ENCODE results near the gene PAK5. TPM values are rescaled to one million over a fixed set of nuclear protein-coding genes. Genes with fewer than 3 reads are reported as not detected.

Gene PAK5
- total RNA-seq, 1 donor: not detected

DNA sequence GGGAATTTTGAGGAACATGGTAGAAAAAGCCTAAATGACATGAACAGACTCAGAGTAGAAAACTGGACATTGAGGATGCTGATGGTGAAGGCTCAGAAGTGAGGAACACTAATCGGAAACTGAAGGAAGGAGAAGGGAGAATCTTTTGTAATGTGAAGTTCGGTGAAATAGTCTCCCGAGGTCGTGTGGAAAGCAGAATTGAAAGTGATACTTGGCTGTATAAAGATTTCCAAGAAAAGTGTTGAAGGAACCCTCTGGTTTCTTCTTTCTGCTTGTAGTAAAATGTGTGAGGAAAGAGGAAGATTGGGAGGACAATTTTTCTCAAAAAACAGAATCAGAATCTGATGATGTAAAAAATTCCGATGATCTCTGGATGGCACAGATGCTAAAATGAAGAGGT is 209.0 kb downstream of the PAK5 start:
- Histone ChIP-seq H3K4me3 (ENCODE audit: low read length) (no peak overlapping the region), H3K9me3 (ENCODE audit: low read depth, low read length) (no peaks in the 10 kb centered on the region), H3K4me1 (ENCODE audit: insufficient read depth, low read length) (no peaks in the 10 kb centered on the region), H3K27me3 (ENCODE audit: insufficient read depth, low read length) (no peaks in the 10 kb centered on the region)

DNA sequence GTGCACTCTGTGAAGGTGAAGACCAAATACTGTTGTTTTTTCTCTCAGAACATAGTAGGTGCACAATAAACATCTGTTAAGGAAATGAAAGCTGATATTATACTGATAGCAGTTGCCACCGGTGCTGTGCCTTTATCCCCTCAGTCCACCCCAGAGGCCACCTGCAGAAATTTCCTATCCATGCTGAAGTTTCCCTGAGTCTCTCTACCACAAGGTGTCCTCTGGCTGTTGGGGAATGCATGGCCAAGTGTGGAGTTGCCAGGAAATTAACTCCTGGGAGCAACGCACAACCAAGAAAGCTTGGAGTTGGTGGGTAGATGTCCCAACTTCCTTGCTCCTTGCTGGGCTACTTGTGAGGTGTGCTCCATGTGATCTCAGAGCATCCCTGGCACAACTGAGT is 210.3 kb downstream of the PAK5 start:
- Histone ChIP-seq H3K9me3 (ENCODE audit: low read depth, low read length) (no peaks in the 10 kb centered on the region), H3K27me3 (ENCODE audit: insufficient read depth, low read length) (no peaks in the 10 kb centered on the region), H3K4me3 (ENCODE audit: low read length) (no peak overlapping the region), H3K4me1 (ENCODE audit: insufficient read depth, low read length) (no peaks in the 10 kb centered on the region)

- Histone ChIP-seq H3K4me3 (ENCODE audit: low read length) (no peak overlapping the region), H3K27me3 (ENCODE audit: insufficient read depth, low read length) (no peaks in the 10 kb centered on the region), H3K4me1 (ENCODE audit: insufficient read depth, low read length) (no peaks in the 10 kb centered on the region), H3K9me3 (ENCODE audit: low read depth, low read length) (no peaks in the 10 kb centered on the region)
Measured at GRCh38 chr20:9628141-9628540, 210.7 kb downstream of the PAK5 start.

DNA sequence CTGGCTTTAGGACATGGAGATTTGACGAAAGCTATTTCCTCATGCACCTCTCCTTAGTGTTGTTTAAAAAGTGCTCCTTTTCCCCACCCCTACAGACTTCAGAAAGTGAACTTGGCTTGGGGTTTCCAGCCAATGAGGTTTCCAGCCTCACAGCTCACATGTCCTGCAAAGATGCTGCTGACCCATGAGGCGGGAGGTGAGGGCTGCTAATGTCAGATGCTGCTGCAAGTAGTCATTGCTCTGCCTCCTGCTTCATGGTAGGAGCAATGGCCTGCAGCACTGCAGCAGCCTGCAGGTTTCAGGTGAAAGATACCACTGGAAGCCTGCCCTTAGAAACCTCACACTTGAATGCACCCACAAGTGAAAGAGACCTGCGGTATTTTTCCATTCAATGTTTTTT is 211.7 kb downstream of the PAK5 start:
- Histone ChIP-seq H3K9me3 (ENCODE audit: low read depth, low read length) (no peaks in the 10 kb centered on the region), H3K27me3 (ENCODE audit: insufficient read depth, low read length) (no peaks in the 10 kb centered on the region), H3K4me1 (ENCODE audit: insufficient read depth, low read length) (no peaks in the 10 kb centered on the region), H3K4me3 (ENCODE audit: low read length) (no peak overlapping the region)

DNA sequence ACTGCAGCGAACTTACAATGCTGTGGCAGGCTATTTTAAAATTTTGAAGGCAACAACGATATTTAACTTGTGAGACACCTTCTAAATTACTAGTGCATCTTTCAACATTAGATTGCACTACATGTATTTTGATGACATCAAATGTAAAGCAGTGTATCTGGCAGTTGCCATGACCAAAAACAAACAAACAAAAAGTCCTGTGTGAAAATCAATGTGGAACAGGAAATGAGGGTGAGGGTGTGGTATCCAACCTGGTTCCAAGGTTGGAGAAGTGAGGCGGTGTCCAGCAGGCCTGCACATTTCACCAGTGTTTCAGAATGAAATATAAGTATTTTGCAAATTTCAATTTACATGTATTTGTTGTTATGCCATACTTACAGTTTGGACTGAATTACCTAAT is 212.5 kb downstream of the PAK5 start:
- no peak overlapping the region for H3K4me3 ChIP-seq (ENCODE audit: low read length)
- no peaks in the 10 kb centered on the region for H3K27me3 ChIP-seq (ENCODE audit: insufficient read depth, low read length)
- no peaks in the 10 kb centered on the region for H3K9me3 ChIP-seq (ENCODE audit: low read depth, low read length)
- no peaks in the 10 kb centered on the region for H3K4me1 ChIP-seq (ENCODE audit: insufficient read depth, low read length)

DNA sequence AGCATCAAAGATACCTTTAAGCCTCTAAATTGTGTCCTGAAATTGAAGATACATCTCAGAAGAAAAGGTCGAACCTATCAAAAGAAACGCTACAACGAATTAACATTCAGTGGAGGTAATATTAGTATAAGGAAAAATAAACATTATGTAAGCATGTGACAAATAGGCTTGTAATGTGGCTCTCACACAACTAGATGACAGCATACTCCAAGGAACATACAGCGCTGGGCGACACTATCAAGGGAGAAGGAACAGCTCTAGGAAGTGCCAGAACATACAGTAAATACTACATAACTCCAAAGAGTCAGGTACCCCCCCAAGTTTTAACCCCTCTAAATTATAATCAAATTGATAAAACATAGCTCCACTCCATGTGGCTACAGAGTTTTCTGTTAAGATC is 220.9 kb downstream of the PAK5 start:
- Histone ChIP-seq H3K9me3 (ENCODE audit: low read depth, low read length) (no peaks in the 10 kb centered on the region), H3K4me3 (ENCODE audit: low read length) (no peak overlapping the region), H3K27me3 (ENCODE audit: insufficient read depth, low read length) (peaks cover 18% of the 10 kb centered on the region), H3K4me1 (ENCODE audit: insufficient read depth, low read length) (peaks cover 12% of the 10 kb centered on the region)

GRCh38 chr20:9616833-9617461 is 221.9 kb downstream of the PAK5 start:
- H3K27me3 ChIP-seq (ENCODE audit: insufficient read depth, low read length): peaks cover 18% of the 10 kb centered on the region
- no peak overlapping the region for H3K4me3 ChIP-seq (ENCODE audit: low read length)
- no peaks in the 10 kb centered on the region for H3K9me3 ChIP-seq (ENCODE audit: low read depth, low read length)
- H3K4me1 ChIP-seq (ENCODE audit: insufficient read depth, low read length): peaks cover 12% of the 10 kb centered on the region

DNA sequence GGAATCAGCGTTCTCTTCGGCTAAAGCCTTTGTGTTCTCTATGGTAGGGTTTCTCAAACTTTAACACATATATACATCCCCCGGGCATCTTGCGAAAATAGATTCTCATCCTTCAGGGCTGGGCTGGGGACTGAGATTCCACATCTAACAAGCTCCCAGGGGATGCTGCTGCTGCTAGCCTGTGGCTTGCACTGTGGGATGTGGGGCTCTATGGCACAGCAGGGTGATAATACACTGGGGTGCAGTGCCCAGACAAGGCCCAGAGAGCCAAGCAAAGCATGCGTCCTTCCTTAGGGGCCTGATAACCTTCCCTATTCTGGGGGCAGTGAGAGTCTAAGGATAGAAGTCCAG is 222.4 kb downstream of the PAK5 start:
- Histone ChIP-seq H3K9me3 (ENCODE audit: low read depth, low read length) (no peaks in the 10 kb centered on the region), H3K4me3 (ENCODE audit: low read length) (no peak overlapping the region), H3K4me1 (ENCODE audit: insufficient read depth, low read length) (peaks cover 12% of the 10 kb centered on the region), H3K27me3 (ENCODE audit: insufficient read depth, low read length) (peaks cover 18% of the 10 kb centered on the region)

DNA sequence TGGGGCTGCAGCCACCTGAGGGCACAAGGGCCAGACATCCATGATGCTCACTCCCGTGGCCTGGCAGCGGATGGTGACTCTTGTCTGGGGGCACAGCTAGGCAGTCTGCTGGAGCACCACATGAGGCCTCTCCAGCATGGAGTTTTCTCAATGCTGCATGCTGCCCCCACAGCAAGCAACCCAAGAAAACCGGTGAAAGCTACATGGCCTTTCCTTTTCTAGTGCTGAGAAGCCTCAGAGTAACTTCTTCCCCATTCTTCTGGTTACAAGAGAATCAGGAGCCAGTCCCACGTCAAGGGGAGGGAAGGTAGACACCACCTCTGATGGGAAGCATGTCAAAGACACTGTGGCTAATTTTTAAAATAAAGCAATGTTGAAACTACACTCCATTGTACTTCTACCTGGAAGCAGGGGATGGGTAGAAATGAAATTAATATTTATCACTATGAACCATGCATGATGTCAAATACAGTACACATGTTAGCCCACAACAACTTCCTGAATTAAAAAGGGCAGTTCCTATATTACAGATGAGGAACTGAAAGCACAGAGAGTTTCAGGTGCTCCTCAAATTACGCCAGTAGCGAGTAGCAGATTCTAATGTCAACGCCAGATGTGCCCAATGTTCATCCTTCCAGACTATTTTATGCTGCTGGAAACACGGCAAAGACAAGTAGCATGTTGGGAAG is 223.0 kb downstream of the PAK5 start:
- Histone ChIP-seq H3K4me3 (ENCODE audit: low read length) (no peak overlapping the region), H3K27me3 (ENCODE audit: insufficient read depth, low read length) (peaks cover 18% of the 10 kb centered on the region), H3K4me1 (ENCODE audit: insufficient read depth, low read length) (peaks cover 12% of the 10 kb centered on the region), H3K9me3 (ENCODE audit: low read depth, low read length) (no peaks in the 10 kb centered on the region)

DNA sequence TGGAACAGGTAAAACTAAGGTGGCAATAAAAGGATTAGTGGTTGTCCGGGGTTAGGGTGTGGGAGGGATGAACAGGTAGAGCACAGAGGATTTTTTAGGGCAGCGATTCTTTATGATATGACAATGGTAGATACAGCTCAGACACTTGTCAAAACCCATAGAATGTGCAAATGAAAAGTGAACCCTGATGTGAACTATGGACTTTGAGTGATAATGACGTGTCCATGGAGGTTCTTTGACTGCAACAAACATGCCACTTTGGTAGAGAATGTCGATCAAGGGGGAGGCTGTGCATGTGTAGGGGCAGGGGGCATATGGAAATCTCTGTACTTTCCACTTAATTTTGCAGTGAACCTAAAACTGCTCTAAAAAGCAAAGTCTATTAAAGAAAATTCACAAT is 223.8 kb downstream of the PAK5 start:
- Histone ChIP-seq H3K9me3 (ENCODE audit: low read depth, low read length) (no peaks in the 10 kb centered on the region), H3K27me3 (ENCODE audit: insufficient read depth, low read length) (peaks cover 18% of the 10 kb centered on the region), H3K4me3 (ENCODE audit: low read length) (no peak overlapping the region), H3K4me1 (ENCODE audit: insufficient read depth, low read length) (peaks cover 12% of the 10 kb centered on the region)

DNA sequence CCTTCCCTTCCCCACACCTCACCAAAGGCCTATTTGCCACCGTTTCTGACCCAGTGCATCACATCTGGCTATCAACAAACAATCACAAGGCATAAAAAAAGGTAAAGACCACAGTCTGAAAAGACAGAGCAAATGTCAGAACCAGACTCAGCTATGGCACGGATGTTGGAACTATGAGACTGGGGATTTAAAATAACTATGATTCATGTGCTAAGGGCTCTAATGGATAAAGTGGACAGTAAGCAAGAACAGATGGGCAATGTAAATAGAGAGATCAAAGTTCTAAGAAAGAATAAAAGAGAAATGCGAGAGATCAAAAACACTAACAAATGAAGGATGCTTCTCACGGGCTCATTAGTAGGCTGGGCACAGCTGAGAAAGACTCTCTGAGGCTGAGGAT is 225.0 kb downstream of the PAK5 start:
- Histone ChIP-seq H3K27me3 (ENCODE audit: insufficient read depth, low read length) (peaks cover 18% of the 10 kb centered on the region), H3K4me3 (ENCODE audit: low read length) (no peak overlapping the region), H3K9me3 (ENCODE audit: low read depth, low read length) (no peaks in the 10 kb centered on the region), H3K4me1 (ENCODE audit: insufficient read depth, low read length) (peaks cover 12% of the 10 kb centered on the region)

- H3K4me3 ChIP-seq (ENCODE audit: low read length): no peak overlapping the region
- H3K4me1 ChIP-seq (ENCODE audit: insufficient read depth, low read length): peaks cover 12% of the 10 kb centered on the region
- no peaks in the 10 kb centered on the region for H3K9me3 ChIP-seq (ENCODE audit: low read depth, low read length)
- peaks cover 18% of the 10 kb centered on the region for H3K27me3 ChIP-seq (ENCODE audit: insufficient read depth, low read length)
Measured at GRCh38 chr20:9611921-9612320, 227.0 kb downstream of the PAK5 start.

- no peaks in the 10 kb centered on the region for H3K9me3 ChIP-seq (ENCODE audit: low read depth, low read length)
Measured at GRCh38 chr20:9610665-9611064, 228.2 kb downstream of the PAK5 start.

GRCh38 chr20:9609887-9610502 is 228.9 kb downstream of the PAK5 start:
- Histone ChIP-seq H3K9me3 (ENCODE audit: low read depth, low read length) (no peaks in the 10 kb centered on the region), H3K4me3 (ENCODE audit: low read length) (no peak overlapping the region), H3K27me3 (ENCODE audit: insufficient read depth, low read length) (peaks cover 18% of the 10 kb centered on the region), H3K4me1 (ENCODE audit: insufficient read depth, low read length) (no peaks in the 10 kb centered on the region)

More at GRCh38 chr20:9610665-9611064, 228.2 kb downstream of the PAK5 start:
- no peak overlapping the region for H3K4me3 ChIP-seq (ENCODE audit: low read length)
- H3K4me1 ChIP-seq (ENCODE audit: insufficient read depth, low read length): peaks cover 1% of the 10 kb centered on the region
- H3K27me3 ChIP-seq (ENCODE audit: insufficient read depth, low read length): peaks cover 18% of the 10 kb centered on the region

DNA sequence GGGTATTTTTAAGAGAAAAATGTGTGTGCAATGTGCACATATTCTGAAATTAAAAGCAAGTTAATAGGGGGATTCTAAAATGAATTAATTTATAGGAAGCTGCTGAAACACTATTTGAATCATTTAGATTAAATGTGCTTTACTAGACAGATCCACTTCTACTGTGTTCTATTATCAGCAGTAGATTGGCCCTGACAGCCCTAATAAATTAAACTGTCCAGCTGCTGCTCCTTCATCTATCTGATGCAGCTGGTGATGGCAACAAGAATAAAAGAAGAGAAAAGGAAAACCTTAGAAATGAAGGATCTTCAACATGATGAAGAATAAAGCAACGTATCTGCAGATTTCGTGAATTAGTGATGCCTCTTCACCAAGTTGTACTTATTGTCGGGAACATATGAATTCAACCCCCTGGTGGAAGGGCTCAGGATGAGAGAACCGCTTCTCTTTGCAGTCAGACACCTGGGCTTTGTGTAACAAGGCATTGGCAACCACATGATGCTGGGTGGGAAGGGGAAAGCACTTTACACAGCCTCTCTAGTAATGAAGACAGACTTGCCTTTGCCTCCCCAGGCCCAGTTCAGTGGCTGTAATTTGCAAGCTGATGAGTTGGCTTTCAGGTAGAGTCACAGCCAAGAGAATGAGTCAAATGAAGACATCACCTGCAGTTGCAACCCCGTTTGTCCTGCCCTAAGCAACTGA is 230.1 kb downstream of the PAK5 start:
- Histone ChIP-seq H3K4me3 (ENCODE audit: low read length) (no peak overlapping the region), H3K4me1 (ENCODE audit: insufficient read depth, low read length) (no peaks in the 10 kb centered on the region), H3K27me3 (ENCODE audit: insufficient read depth, low read length) (peaks cover 8% of the 10 kb centered on the region), H3K9me3 (ENCODE audit: low read depth, low read length) (no peaks in the 10 kb centered on the region)

All from mononuclear cell (primary cell).